ENCODE data around the gene RNF44.

RNF44 gene

DNA sequence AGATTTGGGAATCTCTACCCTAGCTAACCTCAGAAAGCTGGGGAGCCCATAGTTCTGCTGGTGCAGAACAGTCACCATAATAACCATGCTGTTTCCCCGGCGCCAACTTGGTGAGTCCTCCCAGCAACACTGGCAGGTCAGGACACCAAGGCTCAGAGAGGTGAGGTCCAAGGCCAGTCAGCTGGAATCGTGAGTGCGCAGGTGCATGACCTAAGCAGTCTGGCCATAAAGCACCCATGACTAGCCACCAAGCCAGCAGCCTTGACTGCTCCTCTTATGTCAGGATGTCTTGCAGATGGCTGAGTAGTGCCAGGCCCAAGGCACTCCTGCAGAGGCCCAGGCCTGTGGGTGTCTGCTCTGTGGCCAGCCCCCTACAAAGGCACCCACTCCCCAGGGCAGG is 2.6 kb downstream of the RNF44 start:
- no peak for DNase-seq

DNA sequence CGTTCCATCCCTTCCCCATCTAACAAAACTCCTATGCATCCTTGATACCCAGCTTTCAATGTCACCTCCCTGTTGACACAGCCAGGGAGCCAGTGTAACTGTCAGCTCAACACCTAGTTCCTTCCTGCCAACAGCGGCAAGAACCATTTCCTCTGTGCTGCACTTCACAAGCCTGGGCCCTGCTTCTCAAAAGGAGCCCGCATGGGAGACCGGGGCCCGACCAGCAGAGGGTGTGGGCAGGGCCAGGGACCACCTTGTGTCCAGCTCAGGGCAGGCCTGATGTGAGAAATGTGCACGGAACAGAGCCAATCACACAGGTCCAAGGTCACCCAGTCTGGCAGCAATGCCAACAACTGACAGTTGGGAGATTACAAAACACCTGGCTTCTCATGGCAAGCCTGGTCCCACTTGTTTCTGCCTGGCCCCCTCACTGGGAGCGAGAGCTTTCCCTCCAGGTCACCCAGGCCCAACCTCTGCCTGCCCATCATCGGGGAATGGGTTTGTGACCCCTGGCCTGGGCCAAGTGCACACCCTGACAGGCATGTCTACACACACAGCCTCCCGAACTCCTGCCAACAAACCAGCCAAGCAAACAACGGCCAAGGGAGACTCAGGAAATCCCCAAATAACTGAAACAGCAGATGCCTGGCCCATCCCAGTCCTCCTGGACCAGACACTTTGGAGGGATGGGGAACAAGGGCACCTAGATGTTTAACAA is 3.1 kb downstream of the RNF44 start:
- DNase-seq: peak; percentile 28

DNA sequence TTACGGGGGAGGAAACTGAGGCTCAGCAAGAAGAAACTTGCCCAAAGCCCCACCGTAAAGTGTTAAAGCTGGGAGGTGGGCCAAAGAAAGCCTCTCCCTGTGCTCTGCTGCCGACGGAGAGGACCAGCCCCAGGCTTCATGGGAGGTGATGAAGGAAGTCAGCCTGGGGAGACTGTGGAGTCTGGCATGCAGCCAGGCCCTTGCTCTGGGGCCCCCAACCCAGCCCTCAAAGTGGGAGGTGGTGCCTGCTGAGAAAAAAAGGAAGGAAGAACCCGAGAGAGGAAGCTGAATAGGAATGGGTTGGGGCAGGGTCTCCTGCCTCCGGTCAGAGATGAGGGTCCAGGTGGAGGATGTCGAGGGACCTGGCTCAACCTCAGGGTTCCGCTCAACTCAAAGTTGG is 3.8 kb downstream of the RNF44 start:
- DNase-seq: peak; percentile 68

DNA sequence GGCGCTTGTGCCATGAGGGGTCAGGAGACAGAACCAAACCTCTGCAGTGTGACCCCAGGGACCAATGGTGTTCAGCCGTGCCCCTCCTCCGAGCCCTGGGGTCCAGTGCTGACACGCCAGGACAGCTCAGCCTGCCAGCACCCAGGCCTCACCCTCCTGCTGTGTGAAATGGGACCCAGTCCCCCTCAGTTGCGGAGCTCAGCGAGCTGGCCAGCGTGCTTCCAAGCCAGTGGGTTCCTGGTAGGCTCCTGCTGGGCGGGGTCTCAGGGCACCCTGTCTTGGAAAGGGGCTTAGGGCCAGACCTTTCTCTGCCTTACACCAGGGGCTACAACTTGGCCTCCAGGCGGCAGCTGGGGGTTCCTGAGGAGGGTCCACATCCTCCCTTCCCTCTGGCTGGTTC is 4.4 kb downstream of the RNF44 start:
- DNase-seq: no peak

DNA sequence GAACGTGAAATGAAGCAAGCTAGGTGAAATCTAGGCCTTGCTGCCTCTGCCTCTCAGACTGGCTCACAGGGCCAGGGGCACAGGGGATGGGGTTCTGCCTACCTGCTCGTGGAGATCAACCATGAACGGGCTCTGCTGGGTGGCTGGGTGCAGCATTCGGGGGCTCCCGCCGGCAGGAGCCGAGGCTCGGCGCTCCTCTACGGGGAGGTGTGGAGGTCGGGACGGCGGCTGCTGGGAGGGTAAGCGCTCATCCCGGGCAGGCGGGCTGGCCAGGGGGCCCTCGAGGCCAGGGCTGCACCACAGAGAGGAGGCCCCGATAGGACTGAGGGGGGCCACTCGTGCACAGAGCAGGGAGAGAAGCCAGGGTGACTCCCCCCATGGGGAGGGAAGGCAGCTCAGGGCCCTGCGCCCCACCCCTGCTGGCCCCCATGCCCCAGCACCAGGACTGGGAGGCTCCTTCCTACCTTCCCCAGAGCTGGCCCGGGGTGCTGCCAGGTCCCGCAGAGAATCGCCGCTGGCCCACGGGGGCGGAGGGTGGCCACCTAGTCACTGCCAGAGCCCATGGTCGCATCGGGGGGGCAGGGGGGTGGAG is 5.2 kb downstream of the RNF44 start:
- no peak for DNase-seq

DNA sequence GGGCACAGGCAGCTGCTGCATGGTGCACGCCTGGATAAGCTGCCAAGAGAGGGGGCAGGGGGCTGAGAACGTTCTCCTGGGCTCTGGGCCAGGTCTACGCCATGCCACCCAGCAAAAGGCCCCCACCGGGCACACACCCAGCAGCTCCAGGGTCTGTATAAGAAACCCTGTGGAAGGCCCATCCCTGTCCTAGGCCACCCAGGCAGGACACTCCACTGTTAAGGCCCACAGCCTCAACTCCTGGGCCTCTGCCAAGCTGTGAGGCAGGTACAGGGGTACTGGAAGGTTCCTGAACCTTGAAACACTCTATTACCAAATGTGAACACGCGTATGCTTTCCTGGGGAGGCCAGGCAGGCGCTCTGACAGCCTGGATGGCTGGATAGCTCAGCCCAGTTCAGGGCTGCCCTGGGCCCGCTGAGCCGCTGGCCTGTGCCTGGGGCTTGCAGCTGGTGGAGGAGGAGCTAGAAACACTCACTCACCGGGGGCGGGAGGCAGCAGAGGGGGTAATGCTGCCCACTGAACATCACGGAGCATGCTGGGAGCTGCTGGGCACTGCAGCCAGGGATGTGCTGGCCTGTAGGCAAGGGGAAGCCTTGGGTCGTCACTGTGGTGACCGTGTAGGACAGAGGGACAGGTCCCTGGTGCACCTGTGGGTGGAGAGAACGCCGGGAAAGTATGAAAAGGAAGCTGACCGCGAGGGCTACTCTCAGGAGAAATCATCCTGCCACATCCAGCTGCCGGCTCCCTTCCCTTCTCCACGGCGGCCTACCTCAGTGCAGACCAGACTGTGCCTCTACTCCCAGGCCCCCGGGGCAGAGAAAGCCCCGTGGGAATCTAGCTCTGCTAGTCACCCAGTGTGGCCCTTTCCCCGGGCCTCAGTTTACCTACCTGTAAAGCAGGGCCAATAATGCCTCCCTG is 6.0 kb downstream of the RNF44 start:
- DNase-seq: peak; percentile 73

DNA sequence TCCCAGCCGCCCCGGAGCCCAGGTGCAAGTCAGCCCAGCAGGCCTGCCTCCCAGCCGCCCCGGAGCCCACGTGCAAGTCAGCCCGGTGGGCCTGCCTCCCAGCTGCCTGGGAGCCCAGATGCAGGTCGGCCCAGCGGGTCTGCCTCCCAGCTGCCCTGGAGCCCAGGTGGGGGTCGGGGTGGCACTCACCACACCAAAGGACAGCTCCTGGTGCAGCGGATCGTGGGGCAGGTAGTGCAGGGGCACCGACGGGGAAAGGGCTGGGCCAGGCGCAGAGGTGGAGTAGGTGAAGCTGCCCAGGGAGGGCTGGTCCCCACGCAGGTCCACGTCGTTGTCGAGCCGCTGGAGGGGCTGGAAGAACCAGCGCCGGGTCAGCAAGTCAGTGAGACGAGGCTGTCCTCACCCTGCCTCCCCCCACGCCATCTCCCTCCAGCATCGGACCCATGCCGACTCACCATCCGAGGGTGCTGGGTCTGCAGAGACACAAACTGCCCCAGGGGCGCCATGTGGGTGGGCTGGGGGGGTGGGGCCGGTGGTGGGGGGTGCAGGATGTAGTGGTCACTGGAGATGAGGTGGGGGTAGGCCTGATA is 6.7 kb downstream of the RNF44 start:
- DNase-seq: peak; percentile 26

DNA sequence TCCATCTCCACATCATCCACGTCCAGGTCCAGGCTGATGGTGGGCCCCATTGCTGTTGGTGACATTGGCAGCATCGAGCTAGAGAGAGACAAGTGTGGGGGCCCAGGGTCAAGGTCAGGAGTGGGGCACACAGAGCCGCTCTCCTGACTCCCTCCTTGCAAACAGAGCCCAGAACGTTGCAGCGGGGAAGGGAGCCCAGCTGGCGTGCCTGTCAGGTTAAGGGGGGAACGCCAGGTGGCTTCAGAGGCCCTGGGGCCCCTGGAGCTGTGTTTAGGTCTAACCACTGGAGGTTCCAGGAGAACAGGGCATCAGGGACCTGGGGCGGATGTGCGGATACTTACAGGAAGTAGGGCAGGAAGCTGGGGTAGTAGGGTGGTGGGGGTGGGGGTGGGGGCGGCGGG is 7.5 kb downstream of the RNF44 start:
- DNase-seq: no peak

DNA sequence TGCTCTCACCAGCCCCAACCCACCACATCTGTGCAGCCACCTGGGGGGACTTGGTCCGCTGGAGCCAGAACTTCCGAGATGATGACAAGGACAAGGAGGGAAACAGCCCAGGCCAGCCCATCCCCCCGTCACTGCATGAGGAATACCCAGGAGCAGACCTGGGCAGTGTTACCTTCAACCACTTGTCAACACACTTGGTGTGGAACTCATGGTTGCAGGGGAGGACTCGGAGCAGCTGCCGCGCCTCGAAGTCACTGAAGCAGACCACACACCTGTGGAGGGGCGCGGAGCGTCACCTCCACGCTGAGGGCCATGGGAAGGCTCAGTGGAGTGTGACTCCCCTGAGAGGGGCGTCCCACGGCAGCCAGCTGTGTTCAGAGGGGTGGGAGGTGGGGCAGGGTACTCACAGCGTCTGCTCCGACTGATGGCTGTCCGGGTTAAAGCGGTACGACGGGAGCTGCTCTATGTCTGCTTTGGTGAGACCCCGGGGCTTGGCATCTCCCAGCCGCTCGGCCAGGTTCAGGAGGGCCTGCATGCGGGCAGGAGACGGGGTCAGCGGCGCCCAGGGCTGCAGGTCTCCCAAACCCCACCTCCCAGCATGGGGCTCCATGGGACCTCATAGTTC is 8.0 kb downstream of the RNF44 start:
- no peak for DNase-seq

DNA sequence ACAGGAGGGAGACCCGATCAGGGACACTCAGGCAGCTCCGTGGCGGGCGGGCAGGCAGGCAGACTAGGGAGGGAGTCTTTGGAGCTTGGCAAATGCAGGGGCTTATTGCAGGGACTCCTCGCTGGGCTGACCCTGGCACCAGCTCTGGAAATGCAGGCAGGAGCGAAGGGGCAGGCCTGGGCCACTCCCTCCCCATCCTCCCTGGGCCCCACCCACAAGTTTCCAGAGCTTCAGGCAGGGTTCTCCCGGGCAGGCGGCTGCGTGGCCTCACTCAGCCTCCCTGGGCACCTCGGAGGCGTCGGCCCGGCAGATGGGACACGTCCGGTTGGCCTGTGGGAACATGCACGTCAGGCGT is 8.5 kb downstream of the RNF44 start:
- DNase-seq: peak; percentile 26

DNA sequence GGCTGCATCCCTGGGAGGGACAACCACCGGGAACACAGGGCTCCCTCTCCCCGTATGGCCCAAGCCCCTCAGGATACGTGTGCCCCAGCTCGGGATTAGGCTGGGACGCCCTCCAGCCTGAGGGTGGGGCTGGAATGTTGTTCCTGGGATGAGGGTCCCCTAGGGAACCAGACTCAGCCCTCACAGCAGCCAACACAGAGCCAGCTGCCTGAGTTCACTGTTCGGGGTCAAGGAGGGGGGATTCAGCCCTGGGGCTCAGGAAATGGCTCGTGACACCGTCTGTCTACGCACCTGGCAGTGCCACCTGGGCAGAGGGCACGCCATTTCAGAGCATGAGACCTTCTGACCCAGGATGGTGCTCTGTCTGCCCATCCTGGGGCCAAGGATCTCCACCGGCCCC is 8.9 kb downstream of the RNF44 start:
- DNase-seq: peak; percentile 23

DNA sequence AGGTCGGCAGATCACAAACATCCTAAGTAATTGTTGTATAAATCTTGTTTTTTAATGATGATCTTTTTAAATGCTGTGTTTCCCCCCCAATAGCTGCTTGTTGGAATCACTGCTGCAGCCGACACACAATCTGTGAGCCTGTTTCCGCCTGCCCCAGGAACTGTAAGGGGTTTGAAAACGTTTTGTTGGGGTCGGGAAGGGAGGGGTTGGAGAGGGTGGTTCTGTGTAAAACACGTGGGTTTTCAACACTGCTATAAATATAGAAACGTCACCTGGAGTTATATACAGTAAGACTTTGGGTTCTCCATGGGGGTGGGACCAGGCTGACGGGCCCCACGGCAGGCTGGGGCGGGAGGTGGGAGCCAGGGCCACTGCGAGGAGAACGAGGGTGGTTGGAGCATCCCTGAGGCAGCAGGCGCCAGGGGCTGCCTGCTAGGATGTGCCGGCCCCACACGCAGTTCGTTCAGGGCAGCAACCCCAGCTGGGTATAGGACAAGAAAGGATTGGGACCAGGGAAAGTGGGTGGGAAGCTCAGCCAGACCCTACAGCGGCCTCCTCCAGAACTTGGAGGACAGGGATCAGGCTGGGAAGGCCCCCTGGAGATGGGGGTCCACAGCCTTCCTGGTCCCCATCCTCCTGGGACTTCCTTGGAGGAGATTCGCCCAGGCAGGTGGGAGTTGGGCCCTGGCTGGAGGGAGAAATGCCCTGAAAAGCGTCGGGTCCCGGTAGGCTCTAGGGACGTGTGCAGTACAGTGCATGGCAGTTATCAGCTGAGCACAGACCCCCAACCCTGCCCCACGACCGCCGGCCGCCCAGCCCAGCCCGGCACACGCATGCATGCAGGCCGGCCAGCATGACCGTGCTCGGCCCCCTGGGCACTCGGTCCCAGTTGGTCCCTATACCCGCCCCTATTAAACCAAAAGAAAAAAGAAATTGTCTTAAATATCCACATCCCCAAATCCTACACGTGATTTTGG is 9.7 kb downstream of the RNF44 start:
- DNase-seq: no peak

DNA sequence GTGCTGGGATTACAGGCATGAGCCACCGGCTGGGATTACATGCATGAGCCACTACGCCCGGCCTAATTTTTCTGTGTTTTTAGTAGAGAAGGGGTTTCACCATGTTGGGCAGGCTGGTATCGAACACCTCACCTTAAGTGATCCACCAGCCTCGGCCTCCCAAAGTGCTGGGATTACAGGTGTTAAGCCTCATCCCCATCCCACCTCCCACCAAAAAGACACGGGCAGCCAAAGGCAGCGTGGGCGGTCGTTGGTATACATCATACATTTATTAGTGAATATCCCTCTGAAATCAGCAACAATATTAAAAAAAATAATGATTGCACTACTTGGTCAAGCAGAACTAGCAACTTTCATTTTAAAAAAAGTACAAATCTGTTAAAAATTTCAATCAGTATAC is 10.7 kb downstream of the RNF44 start:
- DNase-seq: no peak

DNA sequence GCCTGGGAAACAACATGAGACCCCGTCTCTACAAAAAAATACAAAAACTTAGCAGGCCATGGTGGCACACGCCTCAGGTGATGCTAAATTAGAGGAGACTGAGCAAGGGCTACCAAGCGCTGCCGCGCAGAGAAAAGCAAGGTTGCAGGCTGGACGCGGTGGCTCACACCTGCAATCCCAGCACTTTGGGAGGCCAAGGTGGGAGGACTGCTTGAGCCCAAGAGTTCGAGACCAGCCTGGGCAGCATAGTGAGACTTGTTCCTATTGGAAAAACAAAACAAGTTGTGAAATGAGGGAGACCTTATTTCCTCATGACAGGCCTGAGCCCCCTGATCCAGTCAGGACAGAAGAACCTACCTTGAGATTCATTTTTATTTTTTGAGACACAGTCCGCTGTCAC is 11.5 kb downstream of the RNF44 start:
- no peak for DNase-seq

DNA sequence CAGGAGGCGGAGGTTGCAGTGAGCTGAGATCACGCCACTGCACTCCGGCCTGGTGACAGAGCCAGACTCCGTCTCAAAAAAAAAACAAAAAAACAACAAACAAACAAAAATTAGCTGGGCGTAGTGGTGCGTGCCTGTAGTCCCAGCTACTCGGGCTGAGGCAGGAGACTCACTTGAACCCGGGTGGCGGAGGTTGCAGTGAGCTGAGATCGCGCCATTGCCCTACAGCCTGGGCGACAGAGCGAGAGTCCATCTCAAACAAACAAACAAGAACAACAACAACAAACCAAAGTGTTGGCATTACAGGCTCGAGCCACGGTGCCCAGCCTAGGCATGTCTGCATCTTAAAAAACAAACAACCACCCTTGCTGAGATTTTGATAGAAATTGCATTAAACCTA is 12.2 kb downstream of the RNF44 start:
- DNase-seq: no peak

DNA sequence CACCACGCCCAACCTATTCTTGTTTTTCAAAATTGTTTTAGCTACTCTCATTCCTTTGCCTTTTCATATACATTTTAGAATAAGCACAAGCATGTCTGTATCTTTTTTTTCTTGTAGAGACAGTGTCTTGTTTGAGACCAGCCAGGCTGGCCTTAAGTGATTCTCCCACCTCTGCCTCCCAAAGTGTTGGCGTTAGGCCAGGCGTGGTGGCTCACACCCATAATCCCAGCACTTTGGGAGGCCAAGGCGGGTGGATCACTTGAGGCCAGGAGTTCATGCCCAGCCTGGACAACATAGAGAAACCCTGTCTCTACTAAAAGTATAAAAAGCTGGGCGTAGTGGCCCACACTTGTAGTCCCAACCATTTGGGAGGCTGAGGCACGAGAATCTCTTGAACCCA is 13.1 kb downstream of the RNF44 start:
- DNase-seq: no peak

DNA sequence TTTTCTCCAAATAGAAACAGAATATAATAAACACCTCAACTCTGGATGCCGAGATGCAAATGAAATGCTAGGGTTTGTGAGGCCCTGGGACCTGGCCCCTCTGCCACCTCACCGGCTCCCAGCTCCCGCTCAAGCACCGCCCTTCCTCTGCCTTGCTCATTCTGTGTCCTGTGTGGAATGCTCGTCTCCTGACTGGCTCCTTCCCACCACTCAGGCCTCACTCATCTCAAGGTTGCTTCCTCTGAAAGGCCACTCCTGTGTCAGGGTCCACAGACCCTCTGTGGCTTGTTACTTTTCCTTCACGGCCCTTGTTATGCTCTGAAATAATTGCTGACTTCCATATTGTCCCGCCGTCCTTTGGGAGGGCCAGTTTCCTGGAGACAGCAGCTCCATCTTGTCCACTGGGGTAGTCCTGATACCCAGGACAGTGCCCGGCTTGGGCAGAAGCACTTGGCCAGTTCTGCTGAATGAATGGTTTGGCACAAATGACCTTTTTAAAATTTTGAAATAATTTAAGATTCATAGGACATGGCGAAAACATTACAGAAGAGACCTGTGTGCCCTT is 15.4 kb downstream of the RNF44 start:
- DNase-seq: no peak

DNA sequence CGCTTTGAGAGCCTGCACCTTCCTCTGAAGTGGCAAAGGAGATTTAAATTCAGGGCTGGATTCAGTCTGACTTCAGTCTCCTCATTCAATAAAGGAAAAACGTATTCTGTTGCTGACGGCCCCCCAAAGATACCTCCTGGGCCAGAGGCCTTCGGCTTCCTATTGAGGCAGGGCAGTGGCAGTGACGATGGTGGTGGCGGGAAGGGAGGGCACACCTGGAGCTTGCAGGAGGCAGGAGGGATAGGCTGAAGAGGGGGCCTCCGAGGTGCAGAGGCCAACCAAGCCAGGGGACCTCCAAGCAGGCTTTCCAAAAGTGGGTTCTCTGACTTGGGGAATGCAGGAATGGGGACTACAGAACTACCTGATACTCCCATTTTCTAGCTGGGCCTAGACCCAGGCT is 15.9 kb downstream of the RNF44 start:
- no peak for DNase-seq

DNA sequence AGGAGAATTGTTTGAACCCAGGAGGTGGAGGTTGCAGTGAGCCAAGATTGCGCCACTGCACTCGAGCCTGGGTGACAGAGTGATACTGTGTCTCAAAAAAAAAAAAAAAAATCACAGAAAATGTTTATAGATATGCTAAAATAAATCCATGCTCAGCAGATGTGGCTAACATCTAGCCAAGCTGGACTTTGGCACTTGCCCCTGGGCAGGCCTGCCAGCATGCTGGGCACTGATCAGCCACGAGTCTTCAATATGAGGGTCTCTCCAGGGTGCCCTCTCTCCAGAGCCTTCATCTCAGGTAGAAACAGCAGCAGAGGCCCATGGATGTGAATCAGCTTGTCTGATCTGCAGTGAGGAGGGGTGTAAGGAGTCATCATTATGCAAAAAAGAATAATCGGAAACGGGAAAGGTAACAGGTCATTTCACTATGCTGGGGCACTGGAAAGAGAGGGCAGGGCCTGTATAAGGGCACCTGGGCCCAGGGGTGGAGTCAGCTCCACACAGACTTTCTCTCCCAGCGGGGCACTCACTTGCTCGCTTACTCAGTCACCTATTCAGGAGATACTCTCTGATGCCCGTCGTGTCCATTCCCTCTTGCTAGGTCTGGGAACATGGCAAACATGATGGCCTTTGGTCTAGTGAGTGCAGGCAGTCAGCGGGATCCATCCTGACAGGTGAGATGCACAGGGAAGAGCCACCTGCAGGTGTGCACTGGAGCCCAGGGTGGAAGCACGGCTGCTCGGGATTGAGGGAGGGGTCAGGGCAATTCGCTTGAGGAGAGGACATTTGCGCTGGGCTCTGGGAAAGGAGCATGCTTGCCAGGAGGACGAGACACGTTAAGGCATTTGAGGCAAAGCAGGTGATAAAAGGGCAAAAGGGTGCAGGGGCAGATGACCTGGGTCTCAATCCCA is 17.1 kb downstream of the RNF44 start:
- no peak for DNase-seq

DNA sequence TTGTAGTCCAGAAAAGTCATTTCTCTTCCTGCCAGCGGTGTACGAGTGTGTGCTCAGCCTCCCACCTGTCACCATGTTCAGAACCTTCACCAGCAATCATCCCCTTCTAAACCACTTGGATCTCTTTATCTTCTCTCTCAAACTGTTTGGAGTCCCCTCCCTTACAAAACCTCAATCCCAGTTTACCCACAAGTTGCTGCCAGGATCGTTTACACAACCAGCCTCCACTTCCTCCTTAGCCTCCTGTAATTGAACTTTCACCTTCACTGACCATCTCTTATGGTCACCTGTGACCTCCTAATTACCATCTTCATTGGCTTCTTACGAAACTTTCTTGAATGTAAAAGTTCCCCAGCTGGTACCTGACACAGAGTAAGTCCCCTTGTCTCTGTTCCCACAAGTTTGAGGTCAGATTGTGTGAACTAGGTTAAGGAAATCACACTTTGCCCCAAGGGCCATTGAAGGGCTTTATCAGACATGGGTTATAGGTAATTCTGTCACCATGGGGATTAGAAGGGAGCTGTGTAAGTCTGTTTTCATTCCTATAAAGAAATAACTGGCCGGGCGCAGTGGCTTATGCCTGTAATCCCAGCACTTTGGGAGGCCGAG is 20.0 kb downstream of the RNF44 start:
- no peak for DNase-seq

Measured in femur (tissue), 1 donor.